Transverse colon (tissue), 3 donors: Measurements from ENCODE around the gene ENTPD1.

Experiments
- EP300 ChIP-seq: sonication (generic); formaldehyde crosslinking; IDR thresholded peaks from one replicate; pipeline ENCODE4 v1.6.1; 2017; ENCODE audit warnings: antibody characterized with exemption, low read depth
- TF ChIP-seq, protein P1 (sequence below), 5 experiments: fragments of 200-600 bp in 3 of 5; fragments of 450-650 bp in 2 of 5; sonication (generic) in 3 of 5; IDR thresholded peaks; 1 replicate in 2 of 5; 2 replicates in 3 of 5; pipeline ENCODE4 v1.5.1; 2016 to 2017; ENCODE audit warnings: antibody characterized with exemption in 5 of 5, inconsistent platforms in 3 of 5, mild to moderate bottlenecking in 2 of 5, moderate library complexity in 1 of 5

DNA sequence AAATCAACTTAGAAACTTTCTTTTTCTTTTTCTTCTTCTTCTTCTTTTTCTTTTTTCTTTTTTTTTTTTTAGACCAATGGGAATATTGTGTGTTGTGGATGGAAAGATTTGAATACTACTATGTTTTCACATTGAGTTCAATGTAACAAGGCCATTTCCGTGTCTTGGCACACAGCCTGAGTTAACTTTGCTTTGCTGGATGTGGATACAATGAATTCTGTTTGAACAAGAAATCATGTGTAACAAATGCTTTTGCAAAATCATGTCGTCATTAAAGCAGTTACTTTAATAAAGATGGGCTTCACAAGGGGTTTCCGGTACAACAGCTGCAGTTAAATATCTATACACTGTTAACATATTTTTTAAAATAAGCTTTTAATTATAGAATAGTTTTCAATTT is 13.5 kb upstream of the ENTPD1 start:
- TF ChIP-seq EP300, result no peak
- TF ChIP-seq, protein P1, sequence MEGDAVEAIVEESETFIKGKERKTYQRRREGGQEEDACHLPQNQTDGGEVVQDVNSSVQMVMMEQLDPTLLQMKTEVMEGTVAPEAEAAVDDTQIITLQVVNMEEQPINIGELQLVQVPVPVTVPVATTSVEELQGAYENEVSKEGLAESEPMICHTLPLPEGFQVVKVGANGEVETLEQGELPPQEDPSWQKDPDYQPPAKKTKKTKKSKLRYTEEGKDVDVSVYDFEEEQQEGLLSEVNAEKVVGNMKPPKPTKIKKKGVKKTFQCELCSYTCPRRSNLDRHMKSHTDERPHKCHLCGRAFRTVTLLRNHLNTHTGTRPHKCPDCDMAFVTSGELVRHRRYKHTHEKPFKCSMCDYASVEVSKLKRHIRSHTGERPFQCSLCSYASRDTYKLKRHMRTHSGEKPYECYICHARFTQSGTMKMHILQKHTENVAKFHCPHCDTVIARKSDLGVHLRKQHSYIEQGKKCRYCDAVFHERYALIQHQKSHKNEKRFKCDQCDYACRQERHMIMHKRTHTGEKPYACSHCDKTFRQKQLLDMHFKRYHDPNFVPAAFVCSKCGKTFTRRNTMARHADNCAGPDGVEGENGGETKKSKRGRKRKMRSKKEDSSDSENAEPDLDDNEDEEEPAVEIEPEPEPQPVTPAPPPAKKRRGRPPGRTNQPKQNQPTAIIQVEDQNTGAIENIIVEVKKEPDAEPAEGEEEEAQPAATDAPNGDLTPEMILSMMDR (IDR thresholded peaks at IDR 0.05), result no peak
